Mammary epithelial cell (primary cell): Measurements from ENCODE around the gene IRGM.

Experiments used
- CTCF ChIP-seq, 2 donors: IDR thresholded peaks in 1 of 2; conservative IDR thresholded peaks in 1 of 2; 2 replicates each; pipeline ENCODE4 v1.5.1; 2011 to 2012; ENCODE audit warnings: inconsistent platforms in 2 of 2, low read length in 2 of 2, mild to moderate bottlenecking in 2 of 2, control low read depth in 1 of 2, low read depth in 1 of 2; ENCODE audit not compliant: insufficient read depth in 1 of 2; ENCODE audit errors: extremely low read depth in 1 of 2
- EZH2 ChIP-seq: IDR thresholded peaks from 2 replicates; pipeline ENCODE4 v1.6.1; 2012; ENCODE audit warnings: low read length, inconsistent platforms, borderline replicate concordance

GRCh38 chr5:150804388-150804787 lies 41.9 kb upstream of the IRGM start:
- TF ChIP-seq EZH2 (no peak), CTCF (conservative IDR thresholded peaks at IDR 0.05 in 1 of 2, IDR thresholded peaks at IDR 0.05 in 1 of 2; ENCODE audit: extremely low read depth in 1 of 2, insufficient read depth in 1 of 2, low read depth in 1 of 2, low read length in 2 of 2) (no peak)
